HG03196 (cell line): ENCODE measurements around the gene INPP5A.
"Not testable (repeated sequence)": the region's sequence is repeated elsewhere in the genome, so short reads cannot be mapped to it uniquely, and the experiment has no call there.

Experiments
- ATAC-seq: cut with Tn5 transposase; IDR thresholded peaks from one replicate; pipeline ENCODE4 v1.9.1; 2021; ENCODE audit not compliant: unreplicated experiment

The INPP5A gene

DNA sequence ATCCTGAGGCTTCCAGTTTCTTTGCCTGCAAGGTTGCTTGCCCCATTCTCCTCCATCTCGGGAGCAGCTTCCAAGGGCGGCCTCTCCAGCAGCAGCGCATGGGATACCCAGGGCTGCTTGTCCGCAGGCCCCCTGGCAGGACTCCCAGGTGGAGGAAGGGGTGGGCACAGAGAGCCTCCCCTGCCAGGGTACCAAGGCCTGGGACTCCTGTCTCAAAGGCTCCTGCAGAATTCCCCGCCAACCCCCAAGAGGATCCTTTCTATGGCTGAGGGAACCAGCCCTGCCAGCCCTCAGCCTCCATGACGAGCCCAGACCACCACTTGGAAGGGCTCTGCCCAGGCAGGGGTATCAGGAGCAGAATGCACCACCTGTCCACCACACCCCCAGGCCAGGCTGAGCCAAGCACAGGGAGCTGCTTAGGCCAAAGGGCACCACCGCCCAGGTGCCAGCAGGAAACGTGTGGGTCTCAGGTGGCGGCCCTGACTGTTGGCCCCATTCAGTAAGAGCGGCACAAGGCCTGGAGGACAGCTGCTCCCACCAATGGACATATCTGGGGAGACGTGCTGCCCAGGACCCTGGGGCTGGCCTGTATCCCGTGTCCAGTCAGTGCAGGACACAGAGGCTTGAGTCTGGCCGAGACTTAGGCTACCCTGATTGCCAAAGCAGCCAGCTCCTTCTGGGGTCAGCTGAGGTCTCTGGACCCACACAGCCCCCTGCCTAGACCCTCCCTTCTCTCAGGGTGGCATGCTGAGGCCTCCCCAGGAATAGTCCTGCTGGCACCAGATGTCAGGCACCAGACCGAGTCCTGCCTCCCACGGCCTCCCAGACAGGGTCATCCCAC, 33.8 kb upstream of the INPP5A start:
- ATAC-seq = no peak

DNA sequence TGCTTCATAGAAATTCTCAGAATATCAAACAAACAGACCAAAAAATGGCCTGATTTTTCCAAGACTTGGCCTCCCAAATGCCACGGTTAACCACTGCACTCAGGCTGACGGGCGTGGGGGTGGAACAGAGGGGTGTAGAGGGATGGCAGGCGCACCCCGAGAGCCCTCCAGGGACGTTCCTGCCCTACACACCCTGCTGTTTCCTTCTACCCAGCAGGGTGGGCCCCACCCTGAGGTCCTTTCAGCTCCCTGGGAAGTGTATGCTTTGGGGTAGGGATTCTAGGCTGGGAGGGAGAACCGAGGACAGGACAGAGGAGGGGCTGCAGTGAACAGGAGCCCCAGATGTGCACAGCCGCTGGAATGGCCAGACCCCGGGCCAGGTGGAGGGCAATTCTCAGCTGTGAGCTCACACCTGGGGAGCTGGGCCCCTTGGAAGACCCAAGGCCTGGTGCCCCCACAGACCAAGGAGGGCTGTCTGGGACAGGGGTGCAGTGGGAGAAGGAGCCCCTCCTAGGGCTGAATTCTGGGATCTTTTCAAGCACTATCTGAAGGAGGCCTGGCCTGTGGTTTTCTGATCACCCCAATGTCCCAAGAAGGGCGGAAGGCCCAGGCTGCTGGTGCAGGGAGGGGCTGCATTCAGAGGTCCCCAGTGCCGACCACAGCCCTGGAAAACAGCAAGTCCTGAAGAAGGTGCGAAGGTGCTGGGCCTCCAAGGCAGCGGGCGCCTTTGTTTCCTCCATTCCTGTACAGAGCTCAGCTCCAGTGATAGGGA, 32.9 kb upstream of the INPP5A start:
- ATAC-seq = no peak

DNA sequence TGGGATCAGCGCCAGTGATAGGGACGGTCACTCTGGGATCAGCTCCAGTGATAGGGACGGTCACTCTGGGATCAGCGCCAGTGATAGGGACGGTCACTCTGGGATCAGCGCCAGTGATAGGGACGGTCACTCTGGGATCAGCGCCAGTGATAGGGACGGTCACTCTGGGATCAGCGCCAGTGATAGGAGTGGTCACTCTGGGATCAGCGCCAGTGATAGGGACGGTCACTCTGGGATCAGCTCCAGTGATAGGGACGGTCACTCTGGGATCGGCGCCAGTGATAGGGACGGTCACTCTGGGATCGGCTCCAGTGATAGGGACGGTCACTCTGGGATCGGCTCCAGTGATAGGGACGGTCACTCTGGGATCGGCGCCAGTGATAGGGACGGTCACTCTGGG, 32.0 kb upstream of the INPP5A start:
- ATAC-seq = not testable (repeated sequence)

DNA sequence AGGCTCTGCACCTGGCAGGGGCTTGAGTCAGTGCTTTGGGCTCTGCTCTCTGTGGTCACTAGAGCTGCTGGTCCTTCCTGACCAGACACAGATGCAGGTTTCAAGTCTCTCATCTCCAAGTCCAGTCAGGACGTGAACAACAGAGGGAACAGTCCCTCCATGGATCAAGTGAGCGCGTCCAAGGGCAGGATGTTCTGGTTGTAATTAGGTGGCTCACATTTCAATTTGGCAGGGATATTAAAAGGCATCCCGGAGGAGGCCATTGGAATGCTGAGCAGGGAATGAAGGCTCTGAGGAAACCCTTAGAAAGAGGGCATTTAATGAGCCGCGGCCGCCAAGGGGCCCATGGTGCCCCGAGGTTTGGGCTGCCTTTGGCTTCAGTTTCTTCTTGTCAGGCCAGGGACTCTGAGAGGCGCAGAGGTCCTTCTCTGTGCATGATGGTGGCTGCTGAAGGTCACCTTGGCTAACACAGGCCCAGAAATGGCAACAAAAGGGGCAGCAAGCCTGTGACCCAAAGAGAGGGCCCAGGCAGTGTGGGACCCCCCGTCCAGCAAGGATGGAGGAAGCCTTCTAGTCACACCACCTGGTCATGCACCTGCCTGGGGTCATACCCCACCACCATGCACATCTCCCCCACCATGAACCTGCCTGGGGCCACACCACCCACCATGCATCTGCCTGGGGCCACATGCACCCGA, 30.7 kb upstream of the INPP5A start:
- no peak for ATAC-seq

DNA sequence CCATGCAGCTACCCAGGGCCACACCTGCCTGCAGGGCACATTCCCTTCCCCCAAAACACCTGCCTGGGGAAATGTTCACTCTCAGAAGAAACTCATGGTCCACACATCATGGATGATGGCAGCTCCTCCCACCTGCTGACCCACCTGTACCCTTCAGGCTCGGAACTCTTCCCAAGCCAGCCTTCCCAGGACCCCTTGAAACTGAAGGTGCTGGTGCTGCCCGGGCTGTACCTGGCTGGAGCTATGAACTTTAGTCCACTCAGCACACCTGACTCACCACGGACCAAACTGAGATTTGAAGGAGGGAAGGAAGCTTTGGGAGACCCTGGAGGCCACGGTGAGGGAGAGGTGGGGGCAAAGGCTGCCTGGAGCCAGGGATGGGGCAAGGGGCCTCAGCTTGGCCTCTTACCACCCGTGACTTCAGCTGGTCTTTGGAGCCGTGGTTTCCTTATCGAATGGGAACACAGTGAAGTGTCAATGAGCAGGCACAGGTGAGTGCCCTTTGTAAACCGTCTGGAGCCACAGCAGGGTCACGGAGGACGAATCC, 30.1 kb upstream of the INPP5A start:
- no peak for ATAC-seq

DNA sequence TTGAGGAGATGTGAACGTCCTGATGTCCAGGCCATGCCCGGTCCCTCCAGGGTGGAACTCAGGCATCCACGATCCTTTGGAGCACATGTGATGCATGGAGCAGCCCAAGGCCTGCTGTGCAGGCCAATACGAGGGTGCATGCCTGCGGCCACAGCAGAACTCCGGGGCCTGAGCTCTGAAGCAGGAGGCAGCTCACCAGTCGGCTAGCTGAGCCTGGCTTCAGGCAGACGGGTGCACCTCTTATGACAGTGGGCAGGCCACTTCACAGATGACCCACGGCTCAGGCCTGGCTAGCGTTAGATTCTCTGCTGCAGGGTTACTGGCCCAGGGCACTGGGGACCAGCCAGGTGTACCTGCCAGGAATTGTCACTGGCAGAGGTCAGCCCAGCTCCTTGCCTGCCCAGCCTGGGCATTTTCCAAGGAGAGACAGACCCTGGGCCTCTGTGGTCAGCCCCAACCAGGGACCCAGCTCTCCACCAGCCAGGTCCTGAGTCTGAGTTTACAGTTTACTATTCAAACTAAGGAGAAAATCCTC, 29.6 kb upstream of the INPP5A start:
- ATAC-seq = no peak

DNA sequence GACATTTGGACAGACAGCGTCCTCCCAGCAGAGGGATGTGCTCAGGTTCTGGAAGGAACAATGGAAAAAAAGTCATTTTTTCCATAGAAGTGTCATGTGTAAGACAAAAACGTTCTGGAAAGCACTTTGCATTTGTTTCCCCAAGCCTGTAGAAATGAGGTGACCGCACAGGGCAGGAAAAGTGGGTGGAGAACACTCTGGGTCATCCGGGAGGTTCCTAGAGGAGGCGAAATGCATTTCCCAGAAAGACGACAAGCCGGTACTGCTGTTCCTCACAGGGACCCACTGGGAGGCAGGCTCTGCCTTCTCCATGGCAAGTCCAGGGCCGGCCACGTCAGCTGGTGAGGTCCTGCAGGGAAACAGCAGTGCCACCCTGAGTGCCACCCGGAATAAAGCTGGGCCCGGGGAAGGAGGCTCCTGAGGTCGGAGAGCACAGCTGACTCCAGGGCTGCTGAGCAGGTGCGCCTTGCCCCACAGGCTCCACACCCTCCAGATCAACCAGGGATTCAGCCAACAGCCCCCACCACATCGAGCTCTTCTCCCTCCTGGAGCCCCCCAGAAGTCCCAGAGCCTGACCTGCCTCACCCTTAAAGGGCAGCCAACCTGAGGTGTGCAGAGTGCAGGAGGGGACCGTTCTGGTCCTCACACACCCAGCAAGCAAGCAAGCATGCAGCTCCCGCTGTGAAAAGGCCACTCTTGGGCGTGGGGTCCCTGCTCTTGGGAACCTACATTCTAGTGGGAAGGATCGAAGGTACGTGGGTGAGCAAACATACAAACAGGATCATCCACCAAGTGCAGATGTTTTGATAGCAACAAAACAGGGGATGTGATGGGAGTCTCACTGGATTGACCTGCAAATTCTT, 28.8 kb upstream of the INPP5A start:
- no peak for ATAC-seq

DNA sequence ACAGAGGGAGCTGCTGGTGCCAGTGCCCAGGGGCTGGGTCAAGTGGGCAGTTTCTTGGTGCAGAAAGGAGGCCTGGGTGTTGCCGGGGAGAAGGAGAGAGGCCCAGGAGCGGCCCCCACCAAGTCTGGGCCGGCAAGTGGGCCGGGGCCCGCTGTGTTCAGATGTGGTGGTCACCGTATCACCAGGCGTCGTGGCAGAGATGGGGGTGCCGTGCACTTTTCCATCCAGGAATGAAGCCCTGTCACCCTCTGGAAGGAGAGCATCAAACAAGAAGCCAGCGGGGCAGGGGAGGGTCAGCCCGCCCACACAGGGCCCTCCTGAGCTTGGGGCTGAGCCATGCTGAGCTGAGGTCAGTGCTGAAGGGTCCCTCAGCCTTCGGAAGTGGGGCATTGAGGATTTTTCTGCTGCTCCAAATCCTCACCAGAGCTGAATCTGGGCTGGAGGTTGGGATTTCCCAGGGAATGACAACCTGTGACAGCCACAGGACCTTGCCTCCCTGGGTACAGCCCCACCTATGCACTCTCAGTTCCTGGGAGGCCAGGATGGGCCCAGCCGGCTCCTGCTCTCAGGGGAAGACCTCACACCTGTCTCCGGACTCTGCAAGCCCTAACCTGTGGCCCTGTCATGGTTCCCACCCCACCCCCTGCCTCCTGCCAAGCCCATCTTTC, 27.9 kb upstream of the INPP5A start:
- no peak for ATAC-seq

DNA sequence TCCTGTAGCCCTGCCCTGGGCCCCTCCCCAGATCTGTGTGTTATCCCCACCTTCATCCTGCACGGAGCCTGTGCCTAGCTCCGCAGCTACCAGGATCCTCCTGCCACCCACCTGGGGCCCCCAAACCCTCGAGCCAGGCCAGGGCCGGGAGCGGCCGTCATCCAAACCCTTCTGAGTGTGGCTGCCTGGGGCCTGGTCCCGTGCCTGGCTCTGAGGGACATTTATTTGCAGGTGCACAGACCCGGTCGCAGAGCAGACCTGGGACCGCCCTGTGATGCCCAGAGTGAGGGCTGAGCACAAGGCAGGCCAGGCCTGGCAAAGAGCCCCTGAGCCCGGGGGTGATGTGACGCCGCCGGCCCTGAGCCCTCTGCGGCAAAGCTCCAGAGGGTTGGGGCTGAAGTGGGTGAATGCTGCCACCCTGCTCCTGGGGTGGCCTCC, 27.4 kb upstream of the INPP5A start:
- ATAC-seq = no peak

DNA sequence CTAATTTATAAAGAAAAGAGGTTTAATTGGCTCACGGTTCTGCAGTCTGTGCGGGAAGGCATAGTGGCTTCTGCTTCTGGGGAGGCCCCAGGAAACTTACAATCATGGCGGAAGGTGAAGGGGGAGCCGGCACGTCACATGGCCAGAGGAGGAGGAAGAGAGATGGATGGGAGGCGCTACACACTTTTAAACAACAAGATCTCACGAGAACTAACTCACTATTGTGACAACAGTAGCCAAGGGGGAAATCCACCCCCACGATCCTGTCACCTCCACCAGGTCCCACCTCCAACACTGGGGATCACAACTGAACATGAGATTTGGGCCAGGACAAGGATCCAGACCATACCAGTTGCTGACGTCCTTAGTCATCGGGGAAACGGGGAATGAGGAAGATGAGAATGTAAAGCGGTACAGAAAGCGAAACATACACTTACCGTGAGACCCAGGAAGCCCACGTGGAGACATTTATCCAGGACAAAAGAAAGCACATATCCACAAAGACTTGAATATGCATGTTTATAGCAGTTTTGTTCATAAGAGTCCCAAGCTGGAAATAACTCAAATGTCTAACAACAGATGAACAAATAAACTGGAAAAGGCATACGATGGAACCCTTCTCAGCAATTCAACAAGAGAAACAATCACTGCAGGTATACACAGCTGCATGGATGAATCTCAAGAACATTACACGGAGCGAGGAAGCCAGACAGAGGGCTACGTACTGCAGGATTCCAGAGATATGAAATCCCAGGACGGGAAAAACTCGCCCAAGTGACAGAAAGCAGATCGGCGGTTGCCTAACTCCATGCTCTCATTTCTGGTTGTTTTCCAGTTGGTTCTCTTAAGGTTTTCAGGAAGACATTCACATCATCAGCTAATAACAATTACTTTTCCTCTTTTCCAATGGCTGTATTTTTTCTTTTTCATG, 26.2 kb upstream of the INPP5A start:
- ATAC-seq = no peak

DNA sequence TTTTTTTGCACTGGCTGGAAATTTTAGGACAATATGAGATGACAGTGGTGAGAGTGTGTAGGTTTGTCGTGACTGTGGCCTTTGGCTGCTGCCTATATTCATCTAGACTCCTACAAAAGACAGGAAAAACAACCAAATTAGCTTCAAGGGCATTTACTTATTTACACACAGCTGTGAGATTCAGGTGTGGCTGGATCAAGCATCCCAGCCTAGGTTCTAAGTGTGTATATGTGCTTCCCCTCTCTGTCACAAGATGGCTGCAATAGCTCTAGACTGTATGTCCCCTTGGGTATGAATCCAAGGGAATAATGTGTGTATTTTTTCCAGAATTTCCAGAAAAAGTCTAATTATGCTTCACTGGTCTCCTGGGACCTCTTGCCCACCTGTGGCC, 25.5 kb upstream of the INPP5A start:
- no peak for ATAC-seq

DNA sequence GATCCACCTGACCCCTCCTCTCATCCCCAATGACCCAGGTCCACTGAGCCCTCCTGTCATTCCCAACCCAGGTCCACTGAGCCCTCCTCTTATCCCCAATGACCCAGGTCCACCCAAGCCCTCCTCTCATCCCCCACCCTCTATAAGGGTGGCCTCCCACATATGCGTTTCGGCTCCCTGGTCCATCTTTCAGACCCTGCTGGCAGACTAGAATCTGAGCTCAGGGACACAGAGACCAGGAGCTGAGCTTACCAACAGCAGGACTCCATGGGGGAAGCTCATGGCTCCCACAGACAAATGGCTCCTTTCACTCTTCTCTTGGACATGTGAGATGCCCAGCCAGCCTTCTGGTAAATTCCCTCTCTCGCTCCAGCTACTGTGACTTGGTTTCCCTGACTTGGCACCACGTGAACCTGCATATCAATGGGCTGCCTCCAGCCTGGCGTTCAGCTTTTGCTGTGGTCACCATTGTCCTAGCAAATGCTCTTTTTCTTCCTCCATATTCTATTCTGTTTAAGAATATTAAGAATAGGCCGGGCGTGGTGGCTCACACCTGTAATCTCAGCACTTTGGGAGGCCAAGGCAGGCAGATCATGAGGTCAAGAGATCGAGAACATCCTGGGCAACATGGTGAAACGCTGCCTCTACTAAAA, 24.8 kb upstream of the INPP5A start:
- no peak for ATAC-seq

DNA sequence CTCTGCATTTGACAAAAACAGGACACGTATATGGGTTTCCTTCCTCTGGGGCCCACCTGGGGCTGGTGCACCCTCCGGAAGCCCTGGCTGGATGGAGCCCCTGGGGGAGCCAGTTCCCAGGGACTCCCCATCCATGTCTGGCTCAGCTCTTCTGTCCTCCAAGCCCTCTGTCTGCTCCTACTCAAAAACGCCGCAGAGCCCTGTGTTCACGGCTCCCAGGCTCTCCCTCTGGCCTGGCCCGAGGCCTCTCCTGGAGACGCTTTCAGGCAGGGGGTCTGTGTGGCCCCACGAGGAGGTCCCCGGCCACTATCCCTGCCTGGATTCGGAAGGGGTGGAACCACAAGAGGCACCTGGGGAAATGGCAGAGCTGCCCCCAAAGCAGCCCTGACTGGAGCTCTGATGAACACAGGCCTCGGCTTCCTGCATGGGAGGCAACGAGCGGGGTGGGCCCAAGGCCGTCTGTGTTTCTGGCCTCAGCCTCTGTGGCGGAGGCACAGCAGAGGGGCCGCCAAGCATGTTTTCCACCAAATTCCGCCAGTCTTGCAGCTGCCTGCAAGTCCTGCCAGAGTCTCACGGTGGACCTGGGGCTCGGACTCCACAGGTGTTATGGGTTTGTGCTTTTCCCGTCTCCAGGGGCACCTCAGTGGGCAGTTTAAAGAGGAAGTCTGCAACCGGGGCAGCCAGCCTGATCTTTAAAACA, 22.6 kb upstream of the INPP5A start:
- no peak for ATAC-seq

DNA sequence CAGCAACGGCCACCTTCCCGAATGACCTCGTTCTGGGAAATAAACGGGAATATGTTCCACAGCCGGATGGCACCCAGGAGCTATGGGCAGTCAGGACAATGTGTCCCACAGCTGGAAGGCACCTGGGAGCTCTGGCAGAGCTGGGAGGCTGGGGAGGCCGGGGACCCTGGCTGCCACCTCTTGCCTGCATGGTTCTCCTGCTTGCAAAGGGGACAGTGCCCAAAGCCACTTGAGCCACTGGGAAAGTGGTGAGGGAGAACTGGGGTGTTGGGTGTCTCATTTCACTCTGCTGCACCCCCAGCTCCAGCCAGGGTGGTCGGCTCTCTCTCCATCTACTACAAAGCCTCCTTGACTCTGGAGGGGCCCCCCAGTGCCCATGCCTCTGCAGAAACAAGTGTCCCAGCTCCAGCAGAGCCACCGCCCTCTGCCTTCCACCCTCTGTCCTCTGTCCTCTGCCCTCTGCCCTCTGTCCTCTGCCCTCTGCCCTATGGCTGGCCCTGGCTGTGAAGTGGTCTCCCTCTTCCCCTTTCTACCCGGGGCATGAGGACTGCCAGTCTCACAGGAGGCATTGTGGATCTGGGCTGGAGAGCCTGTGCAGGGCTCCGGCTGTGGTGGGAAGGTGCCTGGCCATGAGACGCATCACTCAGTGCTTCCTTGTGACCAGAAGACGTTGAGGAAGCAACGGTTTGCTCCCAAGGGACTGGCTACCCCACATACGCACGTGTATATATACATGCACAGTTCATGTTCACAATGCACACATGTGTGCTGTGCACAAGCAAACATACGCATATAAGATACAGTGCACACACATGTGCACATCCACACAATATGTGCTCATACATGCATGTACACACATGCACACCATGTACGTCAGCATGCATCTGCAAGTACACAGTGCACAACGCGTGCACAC, 21.5 kb upstream of the INPP5A start:
- ATAC-seq = no peak

DNA sequence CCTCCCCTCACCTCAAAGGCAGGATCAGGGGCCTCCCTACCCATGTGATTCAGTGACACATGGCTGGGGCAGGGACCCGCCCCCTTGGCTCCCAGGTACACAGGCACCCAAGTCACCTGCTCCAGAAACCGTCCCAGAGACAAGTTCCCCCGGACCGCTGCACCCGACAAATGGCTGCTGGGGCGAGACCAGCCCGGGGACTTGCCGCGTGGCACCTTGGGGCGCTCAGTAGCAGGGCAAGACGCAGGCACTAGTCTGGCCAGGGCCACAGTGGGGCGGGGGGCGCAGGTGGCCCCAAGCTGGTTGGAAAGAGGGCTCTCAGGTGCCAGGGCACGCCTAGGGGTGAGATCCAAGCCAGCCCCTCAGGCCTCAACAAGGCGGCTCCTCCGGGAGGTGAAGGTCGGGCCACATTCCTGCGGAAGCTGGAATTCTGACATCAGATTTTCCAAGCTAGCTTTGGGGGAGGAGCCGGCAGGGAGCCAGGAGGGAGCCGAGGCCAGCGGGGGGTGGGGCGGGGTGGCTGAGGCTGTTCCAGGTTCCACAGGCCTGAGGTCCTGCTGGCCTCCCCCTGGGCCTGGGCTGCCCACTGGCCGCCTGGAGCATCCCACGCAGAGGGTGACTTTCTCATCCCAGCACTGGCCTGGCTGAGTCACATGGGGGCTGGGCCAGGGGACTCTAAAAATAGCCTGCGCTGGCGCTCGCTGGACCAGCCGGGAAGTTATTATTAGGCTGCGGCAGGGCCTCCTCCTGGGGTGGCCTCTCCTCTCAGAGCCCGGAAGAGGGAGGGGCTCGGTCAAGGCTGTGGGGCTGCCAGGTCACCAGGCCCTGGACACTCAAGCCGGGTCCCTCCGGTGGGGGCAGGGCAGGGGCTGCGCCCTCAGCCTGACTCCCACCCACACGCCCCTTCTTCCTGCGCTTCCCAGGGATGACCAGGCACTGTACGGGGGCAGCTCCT, 20.5 kb upstream of the INPP5A start:
- no peak for ATAC-seq
